DOHH2 (cell line): Measurements from ENCODE around the gene KIAA0408.

Experiments
- CTCF ChIP-seq: fragments of 200-600 bp; sonication (generic); IDR thresholded peaks from one replicate; pipeline ENCODE4 v1.5.1; 2014; ENCODE audit warnings: antibody characterized with exemption, mild to moderate bottlenecking, low read depth, low read length; ENCODE audit not compliant: poor library complexity, severe bottlenecking
- EZH2phosphoT487 ChIP-seq: fragments of 200-600 bp; sonication (generic); IDR thresholded peaks from 2 replicates; pipeline ENCODE4 v1.6.1; 2017; ENCODE audit warnings: borderline replicate concordance, mild to moderate bottlenecking, antibody characterized with exemption, low read length, moderate library complexity, mixed read lengths

- peak; percentile 80 for TF ChIP-seq CTCF
- no peak for TF ChIP-seq EZH2phosphoT487
These were observed 5.8 kb upstream of the KIAA0408 start for GRCh38 chr6:127464881-127465459.
